RWPE1 (cell line): ENCODE results near the gene RAB3B.

Source experiments
- CTCF ChIA-PET: fragments of 350-600 bp; sonication (Branson Sonifier 250); formaldehyde crosslinking; extraction: SDS; loops from one replicate; lab custom pipeline; 2021; lab: Yijun Ruan, JAX
- POLR2A ChIA-PET: fragments of 400-600 bp; formaldehyde crosslinking; extraction: SDS; loops from one replicate; lab custom pipeline; 2020; ENCODE audit warnings: antibody characterized with exemption; ENCODE audit not compliant: low non-redundant PET; lab: Yijun Ruan, JAX
- DNase-seq: peaks from one replicate; pipeline ENCODE4 v3.0.0; 2012; ENCODE audit warnings: low spot score
- H3K27ac ChIP-seq: fragments of 450-650 bp; 2 replicates; pipeline ENCODE4 v1.5.1; 2017
- CTCF ChIP-seq: fragments of 450-650 bp; conservative IDR thresholded peaks from 2 replicates; pipeline ENCODE4 v1.5.1; 2017; ENCODE audit warnings: low read depth, mild to moderate bottlenecking

RAB3B gene

GRCh38 chr1:51916587-51917405, 73.7 kb downstream of the RAB3B start:
- POLR2A ChIA-PET, result no interaction called here
- no peak overlapping the region for H3K27ac ChIP-seq
- TF ChIP-seq CTCF, result no peak
- CTCF ChIA-PET, result interaction anchor here (0.7 kb wide), 1 partner anchor 21 kb away, joined by 3 read pairs; no protein-coding TSS in a partner anchor
- peak; percentile 26 for DNase-seq

- ChIA-PET POLR2A (no interaction called here), CTCF (interaction anchor here (0.6 kb wide), 1 partner anchor 165 kb away, joined by 4 read pairs; no protein-coding TSS in a partner anchor)
- no peak for DNase-seq
- no peak for TF ChIP-seq CTCF
- H3K27ac ChIP-seq, result no peak overlapping the region
Measured at GRCh38 chr1:51915951-51916350, 74.5 kb downstream of the RAB3B start.

- no peak for TF ChIP-seq CTCF
- DNase-seq, result no peak
- ChIA-PET POLR2A (no interaction called here), CTCF (interaction anchor here (1.0 kb wide), 1 partner anchor 913 kb away, joined by 3 read pairs; no protein-coding TSS in a partner anchor)
- no peak overlapping the region for H3K27ac ChIP-seq
Measured at GRCh38 chr1:51912881-51913280, 77.6 kb downstream of the RAB3B start.

- POLR2A ChIA-PET, result no interaction called here
- CTCF ChIA-PET, result no interaction called here
- H3K27ac ChIP-seq, result no peak overlapping the region
- TF ChIP-seq CTCF, result no peak
- DNase-seq, result no peak
Measured at GRCh38 chr1:51910221-51911000, 80.1 kb downstream of the RAB3B start.

- DNase-seq, result no peak
- TF ChIP-seq CTCF, result no peak
- CTCF ChIA-PET, result no interaction called here
- no peak overlapping the region for H3K27ac ChIP-seq
- POLR2A ChIA-PET, result no interaction called here
Measured at GRCh38 chr1:51908499-51908898, 82.0 kb downstream of the RAB3B start.

GRCh38 chr1:51907079-51907702, 83.3 kb downstream of the RAB3B start:
- POLR2A ChIA-PET, result no interaction called here
- no peak for DNase-seq
- TF ChIP-seq CTCF, result no peak
- CTCF ChIA-PET, result interaction anchor here (0.8 kb wide), 1 partner anchor 9 kb away, joined by 3 read pairs; no protein-coding TSS in a partner anchor
- H3K27ac ChIP-seq, result no peak overlapping the region
